Activated CD8-positive, alpha-beta memory T cell treated with anti-CD3 and anti-CD28 coated beads, Interleukin-2, amount 50 U/mL, for 24 hours (primary cell): ENCODE measurements around the gene RAC3.

ENCODE experiments used
- DNase-seq: peaks from one replicate; pipeline ENCODE4 v3.0.0-alpha.2; 2020; ENCODE audit errors: extremely low read depth

RAC3 gene

GRCh38 chr17:82076018-82076784 is 44.7 kb downstream of the RAC3 start:
- no peak for DNase-seq

- no peak for DNase-seq
Measured at GRCh38 chr17:82076785-82077591, 45.5 kb downstream of the RAC3 start.

DNA sequence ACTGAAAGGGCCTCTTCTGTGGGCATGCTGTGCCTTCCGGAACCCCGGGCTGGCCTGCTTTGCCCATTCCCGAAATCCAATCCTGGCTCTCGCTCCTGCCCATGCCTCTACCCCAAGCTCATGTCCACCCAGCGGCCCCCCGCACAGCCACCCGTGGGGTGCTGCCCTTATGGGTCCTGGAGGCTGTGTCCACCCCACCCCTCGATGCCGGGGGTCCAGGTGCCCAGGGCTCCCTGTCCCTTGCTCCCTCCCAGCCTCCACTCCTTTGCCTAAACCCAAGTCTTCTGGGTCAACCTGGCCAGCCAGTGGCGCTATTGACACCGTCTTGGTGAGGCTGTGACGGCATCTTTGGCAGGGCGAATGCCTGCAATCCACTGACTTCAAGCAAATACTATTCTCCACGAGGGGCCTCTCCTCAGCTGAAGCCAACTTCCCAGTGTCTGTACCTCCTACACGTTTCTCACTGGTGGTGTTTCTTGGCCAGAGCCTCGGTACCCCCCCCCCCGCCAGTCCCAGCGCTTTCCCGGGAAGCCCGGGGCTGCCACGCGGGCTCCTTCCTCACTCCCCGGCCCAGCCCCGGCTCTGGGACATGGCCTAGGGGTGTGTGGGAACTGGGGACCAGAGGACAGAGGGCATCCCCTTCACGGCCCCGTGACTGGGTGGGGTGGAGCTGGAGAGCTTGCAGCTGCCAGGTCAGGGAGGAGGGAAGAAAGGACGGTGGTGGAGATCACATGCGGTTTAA is 46.3 kb downstream of the RAC3 start:
- no peak for DNase-seq

GRCh38 chr17:82078433-82078832 is 47.0 kb downstream of the RAC3 start:
- DNase-seq: no peak

GRCh38 chr17:82079001-82079677 is 47.7 kb downstream of the RAC3 start:
- no peak for DNase-seq

DNA sequence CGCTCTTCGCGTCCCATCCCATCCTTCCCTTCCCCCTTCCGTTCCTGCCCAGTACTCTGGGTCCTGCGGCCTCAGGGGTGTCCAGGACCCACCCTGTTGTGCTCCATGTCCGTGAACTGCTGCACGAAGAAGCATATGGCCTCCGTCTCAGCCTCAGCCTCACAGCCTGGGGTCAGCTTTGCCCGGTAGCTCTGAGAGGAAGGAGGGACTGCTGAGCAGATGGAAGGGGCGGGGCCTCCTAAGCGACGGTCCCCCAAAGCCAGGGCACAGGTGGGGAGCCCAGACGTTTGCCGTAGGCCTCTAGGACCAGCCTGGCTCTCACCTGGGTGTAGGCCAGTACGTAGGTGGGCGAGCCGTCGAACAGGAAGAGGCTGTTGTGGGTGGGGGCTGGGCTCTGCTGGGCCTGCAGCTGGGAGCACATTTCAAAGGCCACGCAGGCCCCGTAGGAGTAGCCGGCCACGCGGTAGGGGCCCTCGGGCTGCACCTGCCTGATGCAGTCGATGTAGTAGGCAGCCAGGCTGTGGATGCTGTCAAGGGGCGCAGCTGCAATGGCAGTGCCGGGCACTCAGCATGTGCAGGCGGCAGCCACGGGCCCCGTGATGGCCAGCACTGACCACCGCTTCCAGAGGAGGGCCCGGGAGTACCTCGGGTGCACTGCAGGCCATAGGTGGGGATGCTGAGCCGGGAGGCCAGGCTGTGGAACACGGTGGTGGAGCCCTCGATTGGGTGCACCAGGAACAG is 48.7 kb downstream of the RAC3 start:
- no peak for DNase-seq

DNA sequence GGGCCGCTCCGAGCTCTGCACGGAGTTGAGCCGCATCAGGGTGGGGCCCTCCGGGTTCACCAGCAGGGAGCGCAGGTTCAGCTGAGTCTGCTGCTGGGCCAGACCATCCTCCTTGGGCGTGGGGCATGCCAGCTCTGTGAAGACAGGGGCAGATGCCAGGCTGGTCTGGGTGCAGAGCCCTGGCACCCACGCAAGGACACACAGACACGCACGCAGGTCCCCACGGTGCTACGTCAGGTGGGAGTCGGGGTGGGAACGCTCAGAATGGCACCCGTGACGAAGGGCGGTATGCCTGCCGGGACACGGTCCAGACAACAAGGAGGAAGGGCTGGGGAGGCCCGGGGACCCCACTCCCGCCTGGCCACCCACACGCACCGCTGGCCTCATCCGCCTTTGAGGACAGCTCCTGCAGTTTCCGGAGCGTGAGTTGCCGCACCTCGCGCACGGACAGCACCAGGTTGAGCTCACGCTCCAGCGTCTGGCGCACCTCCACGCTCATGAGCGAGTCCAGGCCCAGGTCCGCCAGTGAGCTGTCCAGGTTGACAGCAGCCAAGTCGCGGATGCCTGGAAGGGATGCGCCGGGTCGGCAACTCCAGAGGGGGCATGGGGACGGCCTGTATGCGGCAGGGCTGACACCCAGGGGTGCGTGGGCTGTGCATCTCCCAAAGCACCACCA is 49.4 kb downstream of the RAC3 start:
- DNase-seq: no peak

DNA sequence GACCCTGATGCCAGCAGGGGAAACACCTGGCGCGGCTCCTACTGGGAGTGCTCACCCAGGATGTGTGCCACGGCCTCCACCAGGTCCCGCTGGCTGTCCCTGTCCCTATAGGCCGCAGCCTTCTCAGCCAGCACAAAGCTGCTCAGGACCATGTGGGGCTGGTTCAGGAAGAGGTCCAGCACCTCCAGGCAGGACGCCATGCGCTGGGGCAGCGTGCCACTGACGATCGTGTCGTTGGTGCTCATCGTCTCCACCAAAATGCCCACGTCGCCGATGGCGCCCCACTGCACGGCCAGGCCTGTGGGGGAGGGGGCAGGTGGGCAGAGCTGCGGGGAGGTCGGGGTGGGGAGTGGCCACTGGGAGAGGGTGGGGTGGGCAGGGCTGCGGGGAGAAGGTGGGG is 50.1 kb downstream of the RAC3 start:
- DNase-seq: no peak

- no peak for DNase-seq
Measured at GRCh38 chr17:82081966-82082365, 50.5 kb downstream of the RAC3 start.

DNA sequence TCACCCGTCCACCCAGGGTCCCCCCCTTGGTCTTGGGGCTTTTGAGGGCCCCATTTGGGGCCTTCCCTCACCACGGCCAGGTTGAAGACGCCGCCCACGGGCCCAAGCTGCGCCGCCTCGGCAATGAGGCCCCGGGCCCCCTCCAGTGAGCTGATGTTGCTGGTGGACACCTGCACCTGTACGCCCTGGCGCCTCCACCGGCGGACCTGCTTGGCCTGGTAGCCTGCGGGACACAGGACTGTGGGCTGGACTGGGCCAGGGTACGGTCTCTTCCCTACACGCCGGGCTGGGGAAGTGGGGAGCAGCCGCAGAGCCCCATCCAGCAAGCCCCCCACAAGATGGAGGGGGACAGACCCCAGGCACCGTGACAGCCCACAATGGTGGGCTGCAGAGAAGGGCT is 51.0 kb downstream of the RAC3 start:
- no peak for DNase-seq

GRCh38 chr17:82083009-82083408 is 51.5 kb downstream of the RAC3 start:
- no peak for DNase-seq
